Middle frontal gyrus (tissue), 1 donor: Measurements from ENCODE around the gene MEX3C.

Experiments used
- DNase-seq: peaks from one replicate; pipeline ENCODE4 v3.0.0-alpha.2; 2015; ENCODE audit warnings: low spot score; ENCODE audit errors: extremely low spot score

The MEX3C gene

GRCh38 chr18:51153659-51154371 is 43.7 kb downstream of the MEX3C start:
- DNase-seq = no peak

DNA sequence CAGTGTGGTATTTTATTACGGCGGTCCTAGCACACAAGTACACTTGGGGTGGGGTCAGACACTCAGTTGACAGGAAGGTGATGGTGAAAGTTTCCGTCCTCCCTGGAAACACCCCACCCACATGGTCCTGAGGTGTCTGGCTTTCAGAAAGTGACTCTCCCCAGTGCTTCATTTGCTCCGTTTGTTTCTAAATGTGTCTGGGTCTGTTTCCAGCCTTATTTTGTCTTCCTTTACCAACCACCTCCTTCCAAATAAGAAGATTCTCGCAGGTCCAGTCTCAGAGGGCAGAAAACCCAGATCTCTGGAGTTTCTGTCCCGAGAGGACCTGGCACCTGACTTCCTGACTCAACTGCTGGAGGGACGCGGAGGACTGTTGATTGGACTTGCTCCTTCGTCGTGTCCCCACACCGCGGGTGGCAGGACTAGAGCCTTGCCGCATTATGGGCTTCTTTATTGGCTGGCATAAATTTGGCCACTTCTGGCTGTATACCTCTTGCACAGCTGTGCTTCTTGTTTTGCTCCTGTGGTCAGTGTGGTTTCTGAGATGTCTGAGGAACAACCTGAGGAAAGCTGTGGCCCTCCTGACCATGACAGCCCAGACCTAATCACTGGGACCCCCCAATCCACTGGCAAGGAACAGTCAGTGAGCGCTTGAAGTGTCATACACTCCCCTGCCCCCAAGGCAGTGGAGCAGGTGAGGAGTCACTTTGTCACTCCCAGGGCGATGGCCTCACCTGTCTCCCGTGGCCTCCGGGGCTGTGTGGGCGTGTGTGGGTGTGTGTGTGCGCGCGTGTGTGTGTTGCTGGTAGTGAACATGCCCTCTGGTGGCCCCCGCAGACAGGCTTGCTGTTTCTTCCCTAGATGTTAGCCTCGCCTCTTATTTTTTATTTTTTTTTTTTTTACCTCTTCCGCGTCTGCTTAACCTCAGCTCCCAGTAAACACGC is 45.6 kb downstream of the MEX3C start:
- no peak for DNase-seq

DNA sequence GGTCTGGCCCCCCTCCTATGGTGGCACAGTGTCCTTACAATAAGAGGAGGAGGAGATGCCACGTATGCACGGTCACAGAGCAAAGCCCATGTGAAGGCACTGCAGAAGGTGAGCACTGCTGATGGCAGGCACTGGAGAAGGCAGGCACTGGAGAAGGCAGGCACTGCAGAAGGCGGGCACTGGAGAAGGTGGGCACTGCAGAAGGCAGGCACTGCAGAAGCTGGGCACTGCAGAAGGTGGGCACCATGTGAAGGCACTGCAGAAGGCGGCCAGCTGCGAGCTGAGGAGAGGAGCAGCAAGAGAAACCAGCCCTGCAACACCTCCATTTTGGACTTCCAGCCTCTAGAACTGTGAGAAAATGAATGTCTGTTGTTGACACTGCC is 46.3 kb downstream of the MEX3C start:
- no peak for DNase-seq

- DNase-seq = no peak
Observed at GRCh38 chr18:51150113-51150700, 47.3 kb downstream of the MEX3C start.

DNA sequence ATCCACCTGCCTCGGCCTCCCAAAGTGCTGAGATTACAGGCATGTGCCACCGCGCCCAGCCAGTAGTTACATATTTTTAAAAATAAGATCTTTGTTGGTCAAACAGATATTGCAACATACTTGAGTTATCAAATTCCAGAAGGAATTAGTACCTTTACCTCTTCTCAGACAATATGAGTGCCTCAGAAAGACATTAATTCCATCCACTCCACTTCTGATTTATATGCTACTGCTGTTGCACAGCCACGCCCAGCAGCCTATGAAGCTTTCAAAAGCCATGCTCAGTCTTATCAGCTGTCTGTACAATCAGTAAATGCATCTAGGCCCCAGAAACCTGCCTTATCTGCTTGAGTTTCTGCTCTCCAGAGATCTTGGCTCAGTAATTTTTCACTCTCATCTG is 47.8 kb downstream of the MEX3C start:
- no peak for DNase-seq

DNA sequence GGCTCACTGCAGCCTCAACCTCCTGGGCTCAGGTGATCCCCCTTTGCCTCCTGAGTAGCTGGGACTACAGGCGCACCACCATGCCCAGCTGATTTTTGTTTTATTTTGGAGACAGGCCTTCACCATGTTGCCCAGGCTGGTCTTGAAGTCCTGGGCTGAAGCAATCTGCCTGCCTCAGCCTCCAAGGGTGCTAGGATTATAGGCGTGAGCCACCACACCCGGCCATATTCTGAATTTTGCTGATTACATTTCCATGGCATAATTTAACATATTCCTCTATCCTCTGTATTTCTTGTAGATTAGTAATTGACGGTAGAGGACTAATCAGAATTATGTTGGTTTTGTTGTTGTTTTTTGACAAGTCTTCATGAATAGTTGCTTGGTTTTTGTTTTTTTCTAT is 50.6 kb downstream of the MEX3C start:
- DNase-seq = no peak

DNA sequence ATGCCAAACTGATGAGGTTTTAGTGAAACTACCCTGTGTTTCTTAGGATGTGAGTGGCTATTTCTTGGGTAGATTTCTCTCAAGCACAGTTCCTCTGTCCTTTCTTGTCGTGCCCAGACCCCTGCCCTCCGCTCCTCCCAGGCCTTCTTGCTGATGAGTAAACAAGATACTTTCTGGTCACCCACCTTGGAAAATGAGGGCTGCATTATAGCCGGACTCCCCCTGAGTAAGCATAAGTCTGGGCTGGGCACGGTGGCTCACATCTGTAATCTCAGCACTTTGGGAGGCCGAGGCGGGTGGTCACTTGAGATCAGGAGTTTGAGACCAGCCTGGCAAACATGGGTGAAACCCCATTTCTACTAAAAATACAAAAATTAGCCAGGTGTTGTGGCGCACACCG is 58.5 kb downstream of the MEX3C start:
- DNase-seq = no peak

DNA sequence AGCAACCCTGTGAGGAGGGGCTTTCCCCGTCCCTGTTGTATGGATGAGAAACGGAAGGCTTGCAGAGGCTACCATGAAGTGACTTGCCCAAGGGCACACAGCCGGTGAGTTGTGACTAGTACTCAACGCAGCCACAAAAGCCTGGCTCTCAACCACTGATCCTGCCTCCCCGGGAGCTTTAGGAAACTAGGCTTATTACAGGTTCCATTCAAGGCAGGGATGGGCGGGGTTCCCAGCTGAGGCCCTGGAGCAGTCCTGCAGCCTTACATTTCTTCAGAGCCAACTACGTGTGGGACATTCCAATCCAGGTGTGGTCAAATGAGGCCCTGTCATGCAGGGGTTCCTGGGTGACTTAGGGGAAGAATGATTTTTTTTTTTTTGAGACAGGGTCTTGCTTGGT is 59.6 kb downstream of the MEX3C start:
- DNase-seq = no peak

GRCh38 chr18:51137026-51137729 is 60.3 kb downstream of the MEX3C start:
- no peak for DNase-seq

GRCh38 chr18:51135795-51136194 is 61.7 kb downstream of the MEX3C start:
- no peak for DNase-seq

DNA sequence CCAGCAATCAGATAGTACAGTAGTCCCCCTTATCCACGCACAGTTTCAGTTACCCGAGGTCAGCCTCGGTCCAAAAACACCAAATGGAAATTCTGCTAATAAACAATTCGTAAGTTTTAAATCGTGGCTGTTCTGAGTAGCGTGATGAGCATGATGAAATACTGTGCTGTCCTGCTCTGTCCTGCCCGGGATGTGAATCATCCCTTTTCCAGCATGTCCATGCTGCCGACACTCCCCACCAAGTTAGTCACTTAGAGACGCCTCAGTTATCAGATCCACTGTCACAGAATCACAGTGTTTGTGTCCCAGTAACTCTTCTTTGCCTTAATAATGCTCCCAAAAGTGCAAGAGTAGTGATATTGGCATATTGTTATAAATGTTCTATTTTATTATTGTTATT is 62.1 kb downstream of the MEX3C start:
- DNase-seq = no peak

DNA sequence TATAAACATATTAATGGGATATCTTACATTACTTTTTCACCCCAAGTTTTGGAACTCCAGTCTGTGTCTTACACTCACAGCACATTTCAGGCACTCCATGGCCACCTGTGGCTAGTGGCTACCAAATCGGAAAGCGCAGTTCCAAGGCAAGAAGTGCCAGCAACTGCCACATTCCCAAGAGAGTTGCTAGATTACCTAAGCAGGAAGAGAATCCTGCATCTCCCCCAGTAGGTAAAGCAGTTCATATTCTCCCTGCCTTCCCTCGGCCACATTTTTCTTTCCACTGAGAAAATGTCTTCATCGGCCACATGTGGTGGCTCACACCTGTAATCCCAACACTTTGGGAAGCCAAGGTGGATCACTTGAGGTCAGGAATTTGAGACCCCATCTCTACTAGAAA is 62.8 kb downstream of the MEX3C start:
- DNase-seq = no peak

DNA sequence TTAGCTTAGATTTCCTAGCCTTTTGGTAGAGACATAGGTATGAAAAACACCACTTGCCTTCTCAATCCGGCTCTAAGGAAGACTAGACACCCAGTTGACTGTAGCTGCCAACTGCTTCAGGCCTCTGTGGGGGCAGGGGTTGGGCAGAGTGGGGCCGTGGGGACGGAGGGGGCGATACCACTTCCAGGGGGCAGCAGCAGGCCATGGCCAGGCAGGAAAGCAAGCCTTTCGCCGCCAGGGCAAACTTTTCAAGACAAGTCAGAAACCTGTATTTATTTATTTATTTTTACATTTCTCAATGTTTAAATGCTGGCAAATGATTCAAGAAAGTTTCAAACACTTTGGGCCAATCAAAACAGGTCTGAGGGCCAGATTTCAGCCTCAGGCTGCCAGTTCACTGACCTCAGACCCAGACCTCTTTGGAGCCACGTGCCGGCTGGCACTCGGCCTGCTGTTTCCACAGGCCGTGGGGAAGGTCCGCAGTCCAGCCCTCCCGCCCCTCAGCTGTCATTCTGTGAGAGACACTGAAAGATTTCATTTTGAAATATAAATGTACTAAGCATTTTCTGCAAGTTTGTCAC is 63.8 kb downstream of the MEX3C start:
- no peak for DNase-seq

- no peak for DNase-seq
Observed at GRCh38 chr18:51132256-51132935, 65.1 kb downstream of the MEX3C start.

- DNase-seq = no peak
Observed at GRCh38 chr18:51128533-51128932, 68.9 kb downstream of the MEX3C start.

- no peak for DNase-seq
Observed at GRCh38 chr18:51127664-51128063, 69.8 kb downstream of the MEX3C start.

GRCh38 chr18:51125976-51126375 is 71.5 kb downstream of the MEX3C start:
- no peak for DNase-seq
